ENCODE data around the gene CCDC106. TPM values are rescaled to one million over a fixed set of nuclear protein-coding genes. Genes with fewer than 3 reads are reported as not detected.
A peak's percentile ranks its signal among the peaks of the same experiment; 100 is the strongest.

The CCDC106 gene
- total RNA-seq, 3 donors from 2014 or later (not counting 1 experiment from before 2014, with no cell fraction given), result 2.0 to 3.2 (median 3.2) TPM

DNA sequence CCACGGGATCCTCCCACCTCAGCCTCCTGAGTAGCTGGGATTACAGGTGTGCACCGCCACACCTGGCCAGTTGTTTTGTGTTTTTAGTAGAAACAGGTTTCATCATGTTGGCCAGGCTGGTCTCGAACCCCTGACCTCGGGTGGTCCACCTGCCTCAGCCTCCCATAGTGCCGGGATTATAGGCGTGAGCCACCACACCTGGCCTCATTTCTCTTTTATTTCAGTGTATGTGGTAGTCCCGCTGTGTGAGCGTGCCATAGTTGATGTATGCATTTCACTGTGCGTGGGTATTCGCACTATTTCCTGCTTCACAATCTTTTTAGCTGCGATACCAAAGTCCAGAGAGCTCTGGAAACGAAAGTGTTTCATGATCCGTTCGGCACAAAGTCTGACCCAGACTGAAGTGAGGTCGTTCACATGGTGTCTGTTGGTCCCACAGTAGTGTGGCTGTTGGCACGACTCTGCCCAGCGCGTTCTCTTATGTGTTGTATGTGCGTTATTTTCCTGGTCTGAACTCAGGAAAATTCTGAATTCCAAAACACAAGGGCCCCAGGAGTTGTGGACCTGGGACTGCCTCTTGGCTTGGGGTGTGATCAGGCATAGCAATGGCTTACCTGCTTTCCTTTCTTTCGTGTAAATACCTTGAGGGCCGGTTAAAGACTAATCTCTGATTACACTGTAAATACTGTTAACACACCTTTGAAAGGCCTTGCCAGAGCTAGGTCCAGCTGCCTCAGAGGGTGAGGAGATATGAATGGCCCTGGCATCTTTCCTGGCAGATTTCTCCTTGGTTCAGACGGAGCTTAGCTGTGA is 35.6 kb downstream of the CCDC106 start:
- no peak overlapping the region for H3K4me3 ChIP-seq (ENCODE audit: low read length)
- Mint-ChIP-seq H3K4me1 (peaks cover 16 to 26% of the 10 kb centered on the region in 2 donors), H3K27ac (no peak overlapping the region), H3K9me3 (no peaks in the 10 kb centered on the region), H3K27me3 (ENCODE audit: low read depth in 2 of 2) (no peaks in the 10 kb centered on the region), H3K36me3 (no peaks in the 10 kb centered on the region), H3K4me3 (no peak overlapping the region)
- ATAC-seq (no peak), DNase-seq (no peak)
- H3K36me3 ChIP-seq (ENCODE audit: control insufficient read depth, insufficient read depth, low read length), result peaks cover 51% of the 10 kb centered on the region
- no peak overlapping the region for H3K27ac ChIP-seq (ENCODE audit: low read length)
- H3K27me3 ChIP-seq (ENCODE audit: control insufficient read depth, insufficient read depth, low read length), result no peaks in the 10 kb centered on the region
- no peaks in the 10 kb centered on the region for H3K9me3 ChIP-seq (ENCODE audit: control insufficient read depth, insufficient read depth, low read length)
- WGBS (ENCODE audit: insufficient coverage), result 97% methylated on average over 22 of the region's 22 CpGs
- peaks cover 27% of the 10 kb centered on the region for H3K4me1 ChIP-seq (ENCODE audit: control insufficient read depth, insufficient read depth, low read length)
- no peak for TF ChIP-seq CTCF (IDR thresholded peaks at IDR 0.05)
- intact Hi-C loops (cut with micrococcal nuclease), result no loop called here

DNA sequence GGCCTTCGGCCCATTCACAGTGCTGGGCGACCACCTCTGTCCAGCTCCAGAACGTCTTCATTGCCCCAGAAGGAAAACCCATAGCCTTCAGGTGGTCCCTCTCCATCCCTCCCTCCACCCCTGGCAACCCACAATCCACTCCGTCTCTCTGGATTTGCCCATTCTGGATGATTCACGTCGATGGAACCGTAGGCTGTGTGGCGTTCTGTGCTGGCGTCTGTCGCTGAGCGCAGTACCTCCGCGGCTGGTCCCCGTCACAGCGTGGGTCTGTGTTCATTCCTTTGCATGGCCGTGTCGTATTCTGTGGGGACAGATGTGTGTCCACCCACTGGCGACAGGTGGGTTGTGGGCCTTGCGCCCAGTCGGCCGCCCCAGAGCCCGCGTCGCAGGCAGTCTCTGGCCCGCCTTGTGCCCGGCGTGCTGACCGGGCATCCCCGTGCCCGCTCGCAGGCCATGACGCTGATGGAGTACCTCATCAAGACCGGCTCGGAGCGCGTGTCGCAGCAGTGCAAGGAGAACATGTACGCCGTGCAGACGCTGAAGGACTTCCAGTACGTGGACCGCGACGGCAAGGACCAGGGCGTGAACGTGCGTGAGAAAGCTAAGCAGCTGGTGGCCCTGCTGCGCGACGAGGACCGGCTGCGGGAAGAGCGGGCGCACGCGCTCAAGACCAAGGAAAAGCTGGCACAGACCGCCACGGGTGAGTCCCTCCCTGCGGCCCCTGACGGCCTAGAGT is 37.1 kb downstream of the CCDC106 start:
- DNase-seq, result no peak
- H3K27me3 Mint-ChIP-seq (ENCODE audit: low read depth in 2 of 2), result no peaks in the 10 kb centered on the region
- H3K4me1 Mint-ChIP-seq, result peaks cover 5 to 17% of the 10 kb centered on the region in 2 donors
- no peak for ATAC-seq
- H3K36me3 Mint-ChIP-seq, result no peaks in the 10 kb centered on the region
- Histone ChIP-seq H3K4me3 (ENCODE audit: low read length) (no peak overlapping the region), H3K27me3 (ENCODE audit: control insufficient read depth, insufficient read depth, low read length) (no peaks in the 10 kb centered on the region), H3K9me3 (ENCODE audit: control insufficient read depth, insufficient read depth, low read length) (no peaks in the 10 kb centered on the region), H3K36me3 (ENCODE audit: control insufficient read depth, insufficient read depth, low read length) (peaks cover 51% of the 10 kb centered on the region), H3K27ac (ENCODE audit: low read length) (no peak overlapping the region), H3K4me1 (ENCODE audit: control insufficient read depth, insufficient read depth, low read length) (peaks cover 12% of the 10 kb centered on the region)
- WGBS (ENCODE audit: insufficient coverage), result 97% methylated on average over 60 of the region's 60 CpGs
- H3K4me3 Mint-ChIP-seq, result no peak overlapping the region
- intact Hi-C loops (cut with micrococcal nuclease), result no loop called here
- H3K9me3 Mint-ChIP-seq, result no peaks in the 10 kb centered on the region
- TF ChIP-seq CTCF (IDR thresholded peaks at IDR 0.05), result no peak
- no peak overlapping the region for H3K27ac Mint-ChIP-seq

DNA sequence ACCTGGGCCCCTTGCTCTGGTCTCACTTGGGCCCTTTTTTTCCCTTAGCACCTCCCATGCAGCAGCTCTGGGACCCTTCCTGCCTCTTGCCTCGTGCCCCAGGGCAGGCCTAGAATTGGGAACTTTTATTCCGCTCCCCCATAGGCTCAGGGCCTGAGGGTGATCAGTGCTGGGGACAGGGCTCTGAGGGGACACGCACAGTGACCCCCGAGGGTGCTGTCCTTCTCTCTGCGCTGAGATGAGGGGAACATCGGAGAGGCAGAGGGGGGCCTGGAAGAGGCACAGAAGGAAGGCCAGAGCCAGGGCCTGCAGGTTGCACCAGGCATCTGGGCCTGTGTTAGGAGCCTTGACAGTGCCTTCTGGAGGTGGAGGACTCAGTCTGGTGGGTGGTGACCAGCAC is 37.8 kb downstream of the CCDC106 start:
- no peak for ATAC-seq
- peaks cover 5 to 17% of the 10 kb centered on the region in 2 donors for H3K4me1 Mint-ChIP-seq
- TF ChIP-seq CTCF (IDR thresholded peaks at IDR 0.05), result no peak
- H3K9me3 Mint-ChIP-seq, result no peaks in the 10 kb centered on the region
- H3K4me3 ChIP-seq (ENCODE audit: low read length), result no peak overlapping the region
- DNase-seq, result no peak
- H3K36me3 ChIP-seq (ENCODE audit: control insufficient read depth, insufficient read depth, low read length), result peaks cover 52% of the 10 kb centered on the region
- H3K4me1 ChIP-seq (ENCODE audit: control insufficient read depth, insufficient read depth, low read length), result peaks cover 7% of the 10 kb centered on the region
- intact Hi-C loops (cut with micrococcal nuclease), result no loop called here
- H3K27ac Mint-ChIP-seq, result peak overlapping the region in 1 of 2 donors; percentile 57
- H3K27ac ChIP-seq (ENCODE audit: low read length), result no peak overlapping the region
- no peaks in the 10 kb centered on the region for H3K27me3 ChIP-seq (ENCODE audit: control insufficient read depth, insufficient read depth, low read length)
- no peaks in the 10 kb centered on the region for H3K9me3 ChIP-seq (ENCODE audit: control insufficient read depth, insufficient read depth, low read length)
- H3K4me3 Mint-ChIP-seq, result no peak overlapping the region
- WGBS (ENCODE audit: insufficient coverage), result 93% methylated on average over 6 of the region's 6 CpGs
- no peaks in the 10 kb centered on the region for H3K36me3 Mint-ChIP-seq
- H3K27me3 Mint-ChIP-seq (ENCODE audit: low read depth in 2 of 2), result no peaks in the 10 kb centered on the region
